GM12891 (cell line): ENCODE measurements around the gene TUBA3D.
"Not testable (repeated sequence)": the region's sequence is repeated elsewhere in the genome, so short reads cannot be mapped to it uniquely, and the experiment has no call there.

Source experiments
- PAX5 ChIP-seq: IDR thresholded peaks from 2 replicates; pipeline ENCODE4 v1.6.1; 2011; ENCODE audit warnings: low read length, moderate library complexity, mild to moderate bottlenecking; ENCODE audit not compliant: insufficient read depth, severe bottlenecking
- POLR2A ChIP-seq: IDR thresholded peaks from 2 replicates; pipeline ENCODE4 v1.6.1; 2011; ENCODE audit warnings: low read depth, low read length, control low read depth
- POLR2AphosphoS5 ChIP-seq: IDR thresholded peaks from 2 replicates; pipeline ENCODE4 v1.6.1; 2011; ENCODE audit warnings: low read depth, low read length, control low read depth
- POU2F2 ChIP-seq: IDR thresholded peaks from 2 replicates; pipeline ENCODE4 v1.6.1; 2011; ENCODE audit warnings: low read depth, mild to moderate bottlenecking, control low read depth, low read length, moderate library complexity
- SPI1 ChIP-seq: IDR thresholded peaks from 2 replicates; pipeline ENCODE4 v1.6.1; 2011; ENCODE audit warnings: low read depth, low read length, control low read depth
- TAF1 ChIP-seq: IDR thresholded peaks from 2 replicates; pipeline ENCODE4 v1.6.1; 2011; ENCODE audit warnings: low read depth, low read length, control low read depth

- TF ChIP-seq PAX5, POLR2A, POU2F2, SPI1, POLR2AphosphoS5, TAF1: not testable (repeated sequence)
Observed at GRCh38 chr2:131447981-131448380, 27.9 kb upstream of the TUBA3D start.
